Left lung (tissue), 10 donors: ENCODE data around the gene GMPR. TPM values are rescaled to one million over a fixed set of nuclear protein-coding genes. Genes with fewer than 3 reads are reported as not detected.

ENCODE experiments used
- ATAC-seq: fragments of 200-7000 bp; cut with Tn5 transposase; one replicate; pipeline ENCODE4 v1.9.1; 2020; ENCODE audit warnings: moderate library complexity
- DNase-seq, 4 donors: peaks; one replicate each; pipeline ENCODE4 v3.0.0-alpha.2; 2013 to 2020
- H3K27ac ChIP-seq, 2 donors: fragments of 200-600 bp; sonication (generic) in 1 of 2; one replicate each; pipeline versions ENCODE4 v1.5.0 to v1.8.0; 2020 to 2021
- H3K27me3 ChIP-seq, 2 donors: fragments of 200-600 bp; sonication (generic) in 1 of 2; one replicate each; pipeline versions ENCODE4 v1.5.0 to v1.8.0; 2020 to 2021
- H3K36me3 ChIP-seq, 2 donors: fragments of 200-600 bp; sonication (generic) in 1 of 2; one replicate each; pipeline versions ENCODE4 v1.5.0 to v1.8.0; 2020 to 2021
- H3K4me1 ChIP-seq, 2 donors: fragments of 200-600 bp; one replicate each; pipeline ENCODE4 v1.8.0; 2021
- H3K4me3 ChIP-seq, 2 donors: fragments of 200-600 bp; sonication (generic) in 1 of 2; one replicate each; pipeline versions ENCODE4 v1.5.0 to v1.8.0; 2020 to 2021; ENCODE audit warnings: mild to moderate bottlenecking in 1 of 2
- H3K9me3 ChIP-seq, 2 donors: fragments of 200-600 bp; sonication (generic) in 1 of 2; one replicate each; pipeline versions ENCODE4 v1.5.0 to v1.8.0; 2020 to 2021
- CTCF ChIP-seq, 2 donors: fragments of 200-600 bp; sonication (generic) in 1 of 2; IDR thresholded peaks; one replicate each; pipeline versions ENCODE4 v1.5.0 to v1.8.0; 2021; ENCODE audit warnings: antibody characterized with exemption in 2 of 2
- intact Hi-C, 2 donors: fragments of 100-400 bp; cut with DNase I; formaldehyde crosslinking; loops; one replicate each; pipeline versions ENCODE4 v1.11.2 to v1.14.2; 2022
- polyA plus RNA-seq, 6 donors: library from polyadenylated mRNA; unstranded; fragments of 120-200 nt; gene quantifications; one replicate each; pipeline ENCODE4 v1.2.1, GENCODE V29; 2013; ENCODE audit not compliant: insufficient read length in 6 of 6
- total RNA-seq, 2 donors: library from RNA; stranded (reverse); fragmentation: NEBNext Ultra II Directional; extraction: Animal tissue kit (Norgen Biotek cat#: 25700); gene quantifications; one replicate each; pipeline ENCODE4 v1.2.1, GENCODE V29; 2021
- donor health status: DM: no; HTN: yes; CAD: no.
- donor health status: DM: no; HTN: no; CAD: no.

Gene GMPR
- total and polyA plus RNA-seq, 8 donors, result 3.8 to 16.1 (median 7.0) TPM

- H3K36me3 ChIP-seq, result peaks cover 0 to 4% of the 10 kb centered on the region in 2 donors
- ATAC-seq, result peak; percentile 95
- intact Hi-C loops, result no loop called here
- no peak overlapping the region for H3K4me3 ChIP-seq
- no peaks in the 10 kb centered on the region for H3K9me3 ChIP-seq
- H3K4me1 ChIP-seq, result peaks cover 0 to 3% of the 10 kb centered on the region in 2 donors
- no peaks in the 10 kb centered on the region for H3K27me3 ChIP-seq
- peak in 3 of 4 donors; percentile 37 to 80 (median 79) for DNase-seq
- TF ChIP-seq CTCF (IDR thresholded peaks at IDR 0.05), result no peak
- H3K27ac ChIP-seq, result no peak overlapping the region
Measured at GRCh38 chr6:16277101-16277981, 39.0 kb downstream of the GMPR start.

DNA sequence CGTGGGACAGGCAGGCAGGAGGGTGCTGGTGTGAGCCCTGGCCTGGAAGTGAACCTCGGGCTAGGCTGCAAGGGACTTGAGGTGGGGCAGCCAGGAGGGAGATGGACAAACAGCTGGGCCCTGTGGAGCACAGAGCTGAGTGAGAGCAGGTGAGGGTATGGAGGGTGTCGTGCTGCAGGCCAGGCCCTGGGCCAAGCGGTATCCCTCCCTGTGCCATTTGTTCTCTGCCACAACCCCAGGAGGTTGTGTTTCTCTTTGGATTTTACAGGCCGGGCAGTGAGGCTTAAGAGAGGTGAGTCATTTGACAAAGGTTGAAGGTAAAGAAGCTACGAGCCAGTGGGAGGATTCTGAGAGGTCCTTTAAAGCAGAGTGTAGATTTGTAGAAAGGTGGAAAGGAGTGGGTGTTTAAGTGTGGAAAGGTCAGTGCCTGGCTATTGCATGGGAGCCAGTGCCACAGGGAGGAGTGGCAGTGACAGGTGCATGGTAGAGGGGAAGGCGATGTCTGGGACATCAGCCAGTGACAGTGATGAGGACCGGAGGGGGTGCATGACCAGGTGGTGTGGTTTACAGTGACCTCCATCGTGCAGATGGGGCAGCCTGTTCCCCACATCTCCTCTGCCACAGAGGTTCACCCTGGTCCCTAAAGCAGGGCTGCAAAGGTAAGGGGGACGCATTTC lies 39.8 kb downstream of the GMPR start:
- Histone ChIP-seq H3K36me3 (peaks cover 0 to 4% of the 10 kb centered on the region in 2 donors), H3K4me1 (peaks cover 0 to 3% of the 10 kb centered on the region in 2 donors), H3K27me3 (no peaks in the 10 kb centered on the region), H3K9me3 (no peaks in the 10 kb centered on the region), H3K27ac (no peak overlapping the region), H3K4me3 (no peak overlapping the region)
- no peak for DNase-seq
- no peak for TF ChIP-seq CTCF (IDR thresholded peaks at IDR 0.05)
- intact Hi-C loops, result no loop called here
- ATAC-seq, result peak; percentile 65

DNA sequence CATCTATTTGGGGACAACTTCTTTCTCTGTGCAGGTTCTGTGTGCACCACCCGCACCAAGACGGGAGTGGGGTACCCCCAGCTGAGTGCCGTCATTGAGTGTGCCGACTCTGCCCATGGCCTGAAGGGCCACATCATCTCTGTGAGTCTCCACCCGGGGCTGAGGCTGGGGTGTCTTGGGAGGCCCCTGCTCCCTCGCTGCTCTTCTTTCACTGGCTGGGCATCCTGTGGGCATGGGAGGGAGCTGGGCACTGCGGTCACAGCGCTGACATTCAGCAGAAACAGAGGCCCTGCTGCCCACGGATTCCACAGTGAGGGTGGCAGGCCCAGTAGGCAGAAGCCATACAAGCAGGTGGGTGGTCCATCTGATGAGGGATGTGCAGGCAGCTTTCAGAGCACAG lies 40.4 kb downstream of the GMPR start:
- no peak overlapping the region for H3K4me3 ChIP-seq
- H3K27ac ChIP-seq, result no peak overlapping the region
- peaks cover 0 to 3% of the 10 kb centered on the region in 2 donors for H3K4me1 ChIP-seq
- H3K36me3 ChIP-seq, result peaks cover 0 to 4% of the 10 kb centered on the region in 2 donors
- H3K9me3 ChIP-seq, result no peaks in the 10 kb centered on the region
- intact Hi-C loops, result no loop called here
- ATAC-seq, result no peak
- no peak for DNase-seq
- no peak for TF ChIP-seq CTCF (IDR thresholded peaks at IDR 0.05)
- H3K27me3 ChIP-seq, result no peaks in the 10 kb centered on the region

DNA sequence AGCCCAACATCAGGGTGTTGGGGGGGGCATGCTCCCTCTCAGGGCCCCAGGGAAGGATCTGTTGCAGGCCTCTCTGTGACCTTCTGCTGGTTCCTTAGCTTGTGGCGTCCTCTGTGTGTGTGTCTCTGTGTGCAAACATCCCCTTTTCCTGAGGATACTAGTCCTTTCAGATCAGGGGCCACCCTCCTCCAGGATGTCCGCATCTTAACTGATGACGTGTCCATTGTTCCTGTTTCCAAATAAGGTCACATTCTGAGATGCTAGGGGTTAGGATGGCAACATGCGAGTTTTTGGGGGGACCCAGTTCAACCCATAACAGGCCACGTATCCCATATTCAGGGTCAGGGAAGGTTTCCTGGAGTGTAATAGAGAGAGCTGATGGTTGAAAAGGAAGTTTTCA lies 40.9 kb downstream of the GMPR start:
- ATAC-seq (no peak), DNase-seq (no peak)
- Histone ChIP-seq H3K27ac (no peak overlapping the region), H3K36me3 (peaks cover 0 to 4% of the 10 kb centered on the region in 2 donors), H3K9me3 (no peaks in the 10 kb centered on the region), H3K4me3 (no peak overlapping the region), H3K27me3 (no peaks in the 10 kb centered on the region), H3K4me1 (peaks cover 0 to 3% of the 10 kb centered on the region in 2 donors)
- no peak for TF ChIP-seq CTCF (IDR thresholded peaks at IDR 0.05)
- intact Hi-C loops, result no loop called here

- DNase-seq (no peak), ATAC-seq (no peak)
- H3K27me3 ChIP-seq, result no peaks in the 10 kb centered on the region
- H3K4me1 ChIP-seq, result peaks cover 0 to 3% of the 10 kb centered on the region in 2 donors
- intact Hi-C loops, result no loop called here
- no peak for TF ChIP-seq CTCF (IDR thresholded peaks at IDR 0.05)
- no peak overlapping the region for H3K27ac ChIP-seq
- peaks cover 0 to 4% of the 10 kb centered on the region in 2 donors for H3K36me3 ChIP-seq
- no peak overlapping the region for H3K4me3 ChIP-seq
- no peaks in the 10 kb centered on the region for H3K9me3 ChIP-seq
Measured at GRCh38 chr6:16282370-16282769, 44.0 kb downstream of the GMPR start.
